HCT116 (cell line): ENCODE results near the gene VCAN. TPM values are rescaled to one million over a fixed set of nuclear protein-coding genes. Genes with fewer than 3 reads are reported as not detected.

ENCODE experiments used
- ATAC-seq: fragments of 200-7000 bp; cut with Tn5 transposase; 2 replicates; pipeline ENCODE4 v1.9.1; 2020; ENCODE audit warnings: mild to moderate bottlenecking, moderate library complexity
- BruUV-seq: library from RNA; stranded (reverse); fragments of 400-500 nt; replicated peaks from 2 replicates; lab custom pipeline; 2021; lab: Mats Ljungman, UMichigan
- CTCF ChIA-PET: fragments of 300-600 bp; sonication (Branson Sonifier 250); formaldehyde crosslinking; loops from one replicate; lab custom pipeline; 2021; ENCODE audit warnings: antibody characterized with exemption; lab: Charles Lee
- POLR2A ChIA-PET: fragments of 300-600, 350-600 bp; sonication (Branson Sonifier 250); formaldehyde crosslinking; loops from one replicate; lab custom pipeline; 2021; ENCODE audit warnings: antibody characterized with exemption; lab: Charles Lee
- RAD21 ChIA-PET, 2 experiments: fragments of 300-600 bp; sonication (Branson Sonifier 250); formaldehyde crosslinking; loops; one replicate each; lab custom pipeline; 2023; ENCODE audit warnings: low total read pairs in 2 of 2; ENCODE audit not compliant: uncharacterized antibody in 2 of 2, unreplicated experiment in 2 of 2, low non-redundant PET in 1 of 2; lab: Charles Lee
- DNase-seq: peaks from one replicate; pipeline ENCODE4 v3.0.0-alpha.2; 2010; ENCODE audit warnings: low read depth, low spot score
- H2AFZ ChIP-seq: fragments of 200-600 bp; shearing (Covaris generic), sonication (generic); 2 replicates; pipeline ENCODE4 v1.6.1; 2017; ENCODE audit warnings: low read depth, mixed run types, mixed read lengths, antibody characterized with exemption, low read length; ENCODE audit not compliant: poor library complexity, severe bottlenecking
- H3K27ac ChIP-seq: 2 replicates; pipeline ENCODE4 v1.5.1; 2012; ENCODE audit warnings: low read depth, low read length
- H3K27me3 ChIP-seq: fragments of 200-600 bp; sonication (generic); 2 replicates; pipeline ENCODE4 v1.6.1; 2016; ENCODE audit warnings: mixed run types, low read length, mixed read lengths; ENCODE audit not compliant: insufficient read depth
- H3K36me3 ChIP-seq, 2 experiments: fragments of 200-500 bp in 1 of 2; fragments of 200-600 bp in 1 of 2; sonication (Bioruptor generic) in 1 of 2; sonication (generic) in 1 of 2; 2 replicates each; pipeline versions ENCODE4 v1.5.1 to v1.6.1; 2014 to 2016; ENCODE audit warnings: low read length in 2 of 2, inconsistent platforms in 1 of 2, mixed read lengths in 1 of 2, mixed run types in 1 of 2; ENCODE audit not compliant: insufficient read depth in 2 of 2, control insufficient read depth in 1 of 2
- H3K4me1 ChIP-seq, 2 experiments: fragments of 200-600 bp in 1 of 2; sonication (generic) in 1 of 2; 2 replicates each; pipeline versions ENCODE4 v1.5.1 to v1.6.1; 2012 to 2017; ENCODE audit warnings: low read length in 2 of 2, inconsistent platforms in 1 of 2, mild to moderate bottlenecking in 1 of 2, mixed read lengths in 1 of 2, mixed run types in 1 of 2, moderate library complexity in 1 of 2; ENCODE audit not compliant: insufficient read depth in 2 of 2, control insufficient read depth in 1 of 2
- H3K4me2 ChIP-seq: fragments of 200-600 bp; sonication (generic); 2 replicates; pipeline ENCODE4 v1.6.1; 2017; ENCODE audit warnings: mixed run types, low read length, mixed read lengths
- H3K4me3 ChIP-seq, 2 experiments: fragments of 200-600 bp in 1 of 2; sonication (generic) in 1 of 2; replicated peaks in 1 of 2; 2 replicates each; pipeline ENCODE4 v1.5.1; 2011 to 2016; ENCODE audit warnings: low read length in 2 of 2, control low read depth in 1 of 2, low read depth in 1 of 2, mild to moderate bottlenecking in 1 of 2, mixed read lengths in 1 of 2, mixed run types in 1 of 2
- H3K79me2 ChIP-seq: fragments of 200-600 bp; sonication (generic); 2 replicates; pipeline ENCODE4 v1.6.1; 2017; ENCODE audit warnings: mild to moderate bottlenecking, mixed run types, low read length, moderate library complexity, mixed read lengths; ENCODE audit not compliant: insufficient read depth
- H3K9ac ChIP-seq: fragments of 200-600 bp; sonication (generic); 2 replicates; pipeline ENCODE4 v1.6.1; 2016; ENCODE audit warnings: low read length, mixed read lengths
- H3K9me2 ChIP-seq: fragments of 200-600 bp; sonication (generic), shearing (Covaris generic); 2 replicates; pipeline ENCODE4 v1.6.1; 2017; ENCODE audit warnings: mixed run types, mild to moderate bottlenecking, moderate library complexity; ENCODE audit not compliant: insufficient read depth
- H3K9me3 ChIP-seq, 2 experiments: fragments of 200-500 bp in 1 of 2; fragments of 200-600 bp in 1 of 2; sonication (Bioruptor generic) in 1 of 2; sonication (generic) in 1 of 2; 2 replicates each; pipeline ENCODE4 v1.6.1; 2014 to 2017; ENCODE audit warnings: low read length in 2 of 2, mixed read lengths in 2 of 2, inconsistent platforms in 1 of 2, low read depth in 1 of 2, mild to moderate bottlenecking in 1 of 2, mixed run types in 1 of 2, moderate library complexity in 1 of 2; ENCODE audit not compliant: control insufficient read depth in 1 of 2, insufficient read depth in 1 of 2
- H4K20me1 ChIP-seq: fragments of 200-600 bp; sonication (generic), shearing (Covaris generic); 2 replicates; pipeline ENCODE4 v1.6.1; 2017; ENCODE audit warnings: mixed run types, mild to moderate bottlenecking, moderate library complexity; ENCODE audit not compliant: insufficient read depth
- CTCF ChIP-seq, 3 experiments: fragments of 200-600 bp in 1 of 3; sonication (generic) in 1 of 3; IDR thresholded peaks in 2 of 3; conservative IDR thresholded peaks in 1 of 3; 2 replicates each; pipeline ENCODE4 v1.5.1; 2012 to 2017; ENCODE audit warnings: low read depth in 2 of 3, low read length in 2 of 3, antibody characterized with exemption in 1 of 3, borderline replicate concordance in 1 of 3, control low read depth in 1 of 3, mild to moderate bottlenecking in 1 of 3, mixed read lengths in 1 of 3, mixed run types in 1 of 3, moderate library complexity in 1 of 3; ENCODE audit not compliant: insufficient read depth in 1 of 3
- EZH2 ChIP-seq: fragments of 200-600 bp; sonication (generic); IDR thresholded peaks from 2 replicates; pipeline ENCODE4 v1.6.1; 2017; ENCODE audit warnings: antibody characterized with exemption, mixed run types
- RAD21 ChIP-seq: IDR thresholded peaks from 2 replicates; pipeline ENCODE4 v1.6.1; 2012; ENCODE audit warnings: low read depth, mild to moderate bottlenecking
- SP1 ChIP-seq: IDR thresholded peaks from 2 replicates; pipeline ENCODE4 v1.6.1; 2012; ENCODE audit warnings: low read depth
- YY1 ChIP-seq: IDR thresholded peaks from 2 replicates; pipeline ENCODE4 v1.6.1; 2011; ENCODE audit warnings: low read length, low read depth, moderate library complexity, mild to moderate bottlenecking; ENCODE audit not compliant: insufficient replicate concordance; ENCODE audit errors: extremely low read depth
- intact Hi-C: fragments of 100-400 bp; cut with micrococcal nuclease; formaldehyde crosslinking; loops from 2 replicates; pipeline ENCODE4 v1.10.0; 2022
- total RNA-seq: library from RNA; stranded (reverse); gene quantifications from one replicate; pipeline ENCODE4 v1.2.1, GENCODE V29; 2021; ENCODE audit not compliant: unreplicated experiment

Gene VCAN
- total RNA-seq, 1 experiment from 2014 or later: 49.9 TPM

- ATAC-seq (0 out of 2 replicates have a peak, but pooled peaks have one; percentile 53), DNase-seq (no peak)
- Histone ChIP-seq H3K27me3 (no peaks in the 10 kb centered on the region), H2AFZ (no peak overlapping the region), H3K4me2 (no peak overlapping the region), H3K27ac (no peak overlapping the region), H3K9me2 (no peaks in the 10 kb centered on the region), H3K79me2 (no peaks in the 10 kb centered on the region), H3K4me1 (no peaks in the 10 kb centered on the region), H3K36me3 (no peaks in the 10 kb centered on the region), H3K9ac (no peak overlapping the region), H4K20me1 (no peaks in the 10 kb centered on the region), H3K9me3 (no peaks in the 10 kb centered on the region), H3K4me3 (no peak overlapping the region)
- ChIA-PET POLR2A (no interaction called here), RAD21 (no interaction called here), CTCF (interaction anchor here (1.0 to 2.6 kb wide), 3 partner anchors 10 to 13 kb away, joined by 3 to 11 read pairs (median 3); no protein-coding TSS in a partner anchor)
- intact Hi-C loops: no loop called here
- TF ChIP-seq CTCF (IDR thresholded peaks at IDR 0.05 in 2 of 3, conservative IDR thresholded peaks at IDR 0.05 in 1 of 3; ENCODE audit: borderline replicate concordance in 1 of 3, insufficient read depth in 1 of 3, low read depth in 2 of 3, low read length in 2 of 3) (peak in 2 of 3 experiments; percentile 48 to 62; a peak in 4 of 6 replicates), SP1 (no peak), RAD21 (peak; percentile 37)
- no TSS peak for BruUV-seq
Measured at GRCh38 chr5:83595217-83595616, 123.7 kb downstream of the VCAN start.

- ChIA-PET RAD21 (interaction anchor here in 1 of 2 experiments (0.8 to 1.2 kb wide), 2 partner anchors 40 to 104 kb away, joined by 3 read pairs; no protein-coding TSS in a partner anchor), CTCF (interaction anchor here (0.6 to 3.2 kb wide), 7 partner anchors 10 to 1296 kb away, joined by 3 to 19 read pairs (median 5); no protein-coding TSS in a partner anchor)
Measured at GRCh38 chr5:83608122-83608521, 136.6 kb downstream of the VCAN start.

More at GRCh38 chr5:83608122-83608521, 136.6 kb downstream of the VCAN start:
- peak; percentile 38 for DNase-seq
- intact Hi-C loops: no loop called here
- Histone ChIP-seq H3K79me2 (no peaks in the 10 kb centered on the region), H3K9me3 (no peaks in the 10 kb centered on the region), H3K4me2 (no peak overlapping the region), H3K9ac (no peak overlapping the region), H3K27ac (no peak overlapping the region), H3K9me2 (no peaks in the 10 kb centered on the region), H3K36me3 (no peaks in the 10 kb centered on the region), H2AFZ (peak overlapping the region; percentile 41), H3K4me1 (no peaks in the 10 kb centered on the region), H3K27me3 (no peaks in the 10 kb centered on the region), H3K4me3 (no peak overlapping the region), H4K20me1 (no peaks in the 10 kb centered on the region)
- no TSS peak for BruUV-seq
- ATAC-seq: peak; percentile 97
- POLR2A ChIA-PET: no interaction called here
- no peak for TF ChIP-seq EZH2
- no peak for TF ChIP-seq SP1
- no peak for TF ChIP-seq YY1
- peak; percentile 62 for TF ChIP-seq RAD21
- TF ChIP-seq CTCF (IDR thresholded peaks at IDR 0.05 in 2 of 3, conservative IDR thresholded peaks at IDR 0.05 in 1 of 3; ENCODE audit: borderline replicate concordance in 1 of 3, insufficient read depth in 1 of 3, low read depth in 2 of 3, low read length in 2 of 3): peak; percentile 23 to 70 (median 58); a peak in 5 of 6 replicates
